Measurements from ENCODE around the gene TFAP2A.

TFAP2A gene

DNA sequence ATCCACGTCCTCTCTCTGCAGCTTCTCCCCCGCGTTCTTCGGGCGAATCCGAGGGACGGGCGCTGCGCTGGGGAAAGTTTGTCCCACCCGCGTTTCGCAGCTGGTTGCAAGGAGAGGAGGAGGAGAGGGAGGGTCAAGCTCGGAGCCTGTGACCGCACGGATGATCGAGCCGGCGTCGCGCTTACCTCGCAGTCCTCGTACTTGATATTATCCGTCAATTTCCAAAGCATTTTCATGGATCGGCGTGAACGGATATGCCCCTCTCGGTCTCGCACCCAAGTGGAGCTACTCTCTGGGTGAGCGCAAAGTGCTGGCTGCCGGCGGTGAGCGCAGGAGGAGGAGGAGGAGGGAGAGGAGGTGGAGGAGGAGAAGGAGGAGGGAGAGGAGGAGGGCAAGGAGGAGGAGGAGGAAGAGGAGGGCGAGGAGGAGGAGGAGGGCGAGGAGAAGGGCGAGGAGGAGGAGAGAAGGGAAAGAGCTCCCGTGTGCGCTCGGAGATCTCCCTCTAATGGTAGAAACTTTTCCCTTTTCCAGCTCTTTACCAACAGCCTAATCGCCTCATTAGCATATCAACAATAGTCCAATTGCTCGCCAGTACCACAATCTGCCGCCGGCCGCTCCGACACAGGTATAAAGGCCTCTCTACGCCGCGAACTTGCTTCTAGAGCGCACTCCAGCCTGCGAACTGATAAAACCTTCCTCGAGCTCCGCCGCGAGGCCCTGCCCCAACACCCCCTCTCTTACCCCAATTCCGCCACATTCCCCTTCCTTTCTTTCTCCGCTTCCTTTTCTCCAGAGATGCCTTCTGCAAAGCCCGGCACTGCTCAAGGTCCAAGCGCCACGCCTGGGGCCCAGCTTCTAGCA lies at the start of gene TFAP2A:
TFAP2A (minus strand) TSS at position 319 of the 861 bp plus-strand sequence; CDS start at position 236, 83 bp downstream.
- TF ChIP-seq, protein P1, sequence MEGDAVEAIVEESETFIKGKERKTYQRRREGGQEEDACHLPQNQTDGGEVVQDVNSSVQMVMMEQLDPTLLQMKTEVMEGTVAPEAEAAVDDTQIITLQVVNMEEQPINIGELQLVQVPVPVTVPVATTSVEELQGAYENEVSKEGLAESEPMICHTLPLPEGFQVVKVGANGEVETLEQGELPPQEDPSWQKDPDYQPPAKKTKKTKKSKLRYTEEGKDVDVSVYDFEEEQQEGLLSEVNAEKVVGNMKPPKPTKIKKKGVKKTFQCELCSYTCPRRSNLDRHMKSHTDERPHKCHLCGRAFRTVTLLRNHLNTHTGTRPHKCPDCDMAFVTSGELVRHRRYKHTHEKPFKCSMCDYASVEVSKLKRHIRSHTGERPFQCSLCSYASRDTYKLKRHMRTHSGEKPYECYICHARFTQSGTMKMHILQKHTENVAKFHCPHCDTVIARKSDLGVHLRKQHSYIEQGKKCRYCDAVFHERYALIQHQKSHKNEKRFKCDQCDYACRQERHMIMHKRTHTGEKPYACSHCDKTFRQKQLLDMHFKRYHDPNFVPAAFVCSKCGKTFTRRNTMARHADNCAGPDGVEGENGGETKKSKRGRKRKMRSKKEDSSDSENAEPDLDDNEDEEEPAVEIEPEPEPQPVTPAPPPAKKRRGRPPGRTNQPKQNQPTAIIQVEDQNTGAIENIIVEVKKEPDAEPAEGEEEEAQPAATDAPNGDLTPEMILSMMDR (IDR thresholded peaks at IDR 0.05), result peak; percentile 44

DNA sequence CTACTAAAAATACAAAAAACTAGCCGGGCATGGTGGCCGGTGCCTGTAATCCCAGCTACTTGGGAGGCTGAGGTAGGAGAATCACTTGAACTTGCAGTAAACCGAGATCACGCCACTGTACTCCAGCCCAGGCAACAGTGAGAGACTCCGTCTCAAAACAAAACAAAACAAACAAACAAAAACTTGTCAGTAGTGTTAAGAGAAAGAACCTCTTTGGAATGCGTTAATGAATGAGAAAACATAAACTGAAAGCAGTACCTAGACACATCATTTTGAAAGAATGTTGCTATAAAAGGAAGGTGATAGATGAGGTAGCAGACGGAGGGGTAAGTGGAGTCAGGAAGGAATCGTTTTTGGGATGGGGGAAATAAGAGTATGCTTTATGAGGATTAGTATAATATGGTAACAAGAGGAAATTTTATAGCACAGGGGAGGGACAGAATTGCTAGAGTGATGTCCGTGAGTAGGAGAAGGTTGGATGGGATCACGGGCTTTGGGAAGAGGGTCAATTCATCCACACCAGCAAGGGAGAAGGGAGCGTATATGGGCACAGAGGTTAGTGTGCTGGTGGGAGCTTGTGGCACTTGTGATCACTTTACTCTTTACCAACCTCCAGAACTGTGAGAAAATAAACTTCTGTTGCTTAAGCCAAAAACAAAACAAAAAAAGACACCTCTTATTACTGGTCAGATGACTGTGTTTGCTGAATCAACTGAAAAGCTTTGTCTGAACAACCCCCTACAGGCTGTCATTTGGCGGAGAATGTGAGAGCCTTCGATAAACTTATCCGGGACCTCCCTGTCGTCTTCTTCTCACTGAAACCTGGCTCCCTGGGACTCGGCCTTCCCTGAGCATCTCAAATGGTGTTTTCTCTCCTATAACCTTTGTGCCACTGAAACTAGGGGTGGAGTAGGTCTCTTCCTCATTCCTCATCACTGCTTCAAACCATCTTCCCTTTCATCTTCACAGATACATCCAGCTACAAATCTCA lies 48.9 kb upstream of the TFAP2A start:
- TF ChIP-seq, protein P1 (IDR thresholded peaks at IDR 0.05), result no peak

DNA sequence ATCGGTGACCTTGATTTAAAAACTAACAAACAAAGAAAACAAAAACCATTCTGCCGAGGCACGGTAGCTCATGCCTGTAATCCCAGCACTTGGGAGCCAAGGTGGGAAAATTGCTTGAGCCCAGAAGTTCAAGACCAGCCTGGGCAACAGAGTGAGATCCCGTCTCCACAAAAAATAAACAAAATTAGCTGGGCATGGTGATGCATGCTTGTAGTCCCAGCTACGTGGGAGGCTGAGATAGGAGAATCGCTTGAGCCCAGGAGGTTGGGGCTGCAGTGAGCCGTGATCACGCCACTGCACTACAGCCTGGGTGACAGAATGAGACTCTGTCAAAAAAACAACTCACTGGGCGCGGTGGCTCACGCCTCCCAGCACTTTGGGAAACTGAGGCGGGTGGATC lies 48.2 kb upstream of the TFAP2A start:
- TF ChIP-seq, protein P1 (IDR thresholded peaks at IDR 0.05), result no peak

DNA sequence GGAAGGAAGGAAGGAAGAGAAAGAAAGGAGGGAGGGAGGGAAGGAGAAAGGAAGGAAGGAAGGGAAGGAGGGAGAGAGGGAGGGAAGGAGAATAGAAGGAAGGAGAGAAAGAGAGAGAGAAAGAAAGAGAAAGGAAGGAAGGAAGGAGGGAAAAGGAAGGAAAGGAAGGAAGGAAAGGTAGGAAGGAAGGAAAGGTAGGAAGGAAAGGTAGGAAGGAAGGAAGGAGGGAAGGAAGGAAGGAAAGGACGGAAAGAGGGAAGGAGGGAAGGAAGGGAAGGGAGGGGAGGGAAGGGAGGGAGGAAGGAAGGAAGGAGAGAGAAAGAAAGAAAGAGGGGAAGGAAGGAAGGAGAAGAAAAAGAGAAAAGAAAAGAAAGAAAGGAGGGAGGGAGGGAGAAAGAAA lies 47.0 kb upstream of the TFAP2A start:
- TF ChIP-seq, protein P1 (IDR thresholded peaks at IDR 0.05), result no peak

DNA sequence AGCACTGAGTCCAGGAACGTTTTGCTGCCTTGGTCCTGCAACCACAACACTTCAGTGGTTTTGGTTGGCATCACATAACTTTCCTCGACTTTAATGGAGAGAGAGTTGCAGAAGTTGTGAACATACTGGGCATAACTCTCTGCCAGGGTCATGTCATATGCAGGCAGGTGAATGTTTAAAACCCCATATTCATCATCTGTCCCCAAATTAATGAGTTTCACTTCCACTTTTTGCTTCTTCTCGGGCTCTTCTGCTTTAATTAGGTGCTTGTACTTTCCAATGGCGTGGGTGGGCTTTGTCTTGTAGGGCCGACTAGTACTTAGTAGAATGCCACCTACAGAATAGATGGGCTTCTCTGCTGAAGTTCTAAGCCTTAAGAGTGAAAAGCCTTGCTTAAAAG lies 45.2 kb upstream of the TFAP2A start:
- TF ChIP-seq, protein P1 (IDR thresholded peaks at IDR 0.05), result no peak

DNA sequence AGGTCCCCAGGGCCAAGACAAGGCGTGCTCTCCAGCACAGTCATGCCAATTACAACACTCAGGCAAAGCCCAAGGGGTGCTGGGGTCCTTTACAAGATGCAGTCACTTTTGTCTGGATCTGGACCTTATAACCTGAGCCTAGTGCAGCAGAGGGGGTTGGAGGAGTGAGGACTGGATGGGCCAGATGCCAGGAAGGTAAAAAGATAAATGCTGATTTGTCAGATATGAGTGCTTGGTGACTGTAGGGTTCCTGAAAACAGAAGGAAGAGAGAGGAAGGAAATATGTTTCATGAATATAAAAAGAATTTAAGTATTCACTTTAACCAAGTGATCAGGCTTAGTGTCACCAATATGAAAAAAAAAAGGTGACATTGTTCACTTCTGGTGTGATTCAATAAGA lies 43.4 kb upstream of the TFAP2A start:
- TF ChIP-seq, protein P1 (IDR thresholded peaks at IDR 0.05), result no peak

DNA sequence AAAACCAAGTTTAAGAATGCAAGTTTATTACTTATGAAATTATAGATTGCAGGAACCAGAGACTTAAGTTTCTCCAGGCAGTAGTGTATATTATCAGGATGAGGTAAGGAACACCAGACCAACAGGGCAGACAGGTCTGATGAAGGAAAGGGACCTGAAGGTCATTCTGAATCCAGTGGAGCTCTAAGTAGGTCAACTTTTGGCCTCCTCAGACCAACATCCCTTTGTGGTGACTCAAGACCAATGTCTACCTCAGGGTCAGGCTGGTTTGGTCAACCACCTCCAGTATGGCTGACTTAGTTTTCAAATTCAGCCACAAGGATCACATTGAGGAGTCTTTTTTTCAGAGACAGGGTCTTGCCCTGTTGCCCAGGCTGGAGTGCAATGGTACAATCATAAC lies 38.7 kb upstream of the TFAP2A start:
- TF ChIP-seq, protein P1 (IDR thresholded peaks at IDR 0.05), result no peak
